ENCODE results near the gene F2RL3. TPM values are rescaled to one million over a fixed set of nuclear protein-coding genes. Genes with fewer than 3 reads are reported as not detected.

The F2RL3 gene
- total and polyA plus RNA-seq, 9 of the 15 experiments (the other 6 are each of a cell fraction or from before 2014, with no cell fraction given) = 1.4 to 27.6 (median 11.9) TPM

DNA sequence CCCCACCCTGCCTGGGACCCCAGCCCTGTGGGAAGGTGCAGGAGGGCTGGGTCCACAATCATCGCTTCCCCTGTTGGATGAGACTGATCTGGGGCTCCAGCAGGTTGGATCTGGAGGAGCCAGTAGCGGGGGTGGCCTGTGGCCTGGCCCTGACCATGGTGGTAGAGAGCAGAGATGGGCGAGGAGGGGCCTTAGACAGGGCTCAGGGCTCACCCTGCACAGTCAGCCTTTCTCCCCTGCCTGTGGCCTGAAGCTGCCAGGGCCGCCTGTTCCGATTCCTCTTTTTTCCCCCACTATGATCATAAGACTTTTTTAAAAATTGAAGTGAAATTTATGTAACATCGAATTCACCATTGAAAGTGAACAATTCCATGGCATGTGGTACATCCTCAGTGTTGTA, 41.4 kb upstream of the F2RL3 start:
- Histone ChIP-seq H3K27ac (ENCODE audit: extremely low read depth, low read depth, low read length) (no peak overlapping the region), H2AFZ (ENCODE audit: low read depth, low read length) (no peak overlapping the region), H3K4me3 (no peak overlapping the region), H3K79me2 (ENCODE audit: control insufficient read depth, insufficient read depth, low read length) (no peaks in the 10 kb centered on the region; the same call in 2 of the 3 replicates), H3K4me2 (ENCODE audit: insufficient read depth, low read length) (no peak overlapping the region), H3K9me1 (ENCODE audit: control insufficient read depth, insufficient read depth, low read length) (peaks cover 7% of the 10 kb centered on the region), H4K20me1 (replicated peaks; ENCODE audit: control insufficient read depth, insufficient read depth, low read length) (no peaks in the 10 kb centered on the region), H3K36me3 (ENCODE audit: control insufficient read depth, insufficient read depth, low read length) (peaks cover 96% of the 10 kb centered on the region), H3K9ac (ENCODE audit: insufficient read depth in 1 of 2, low read depth in 2 of 2, low read length in 2 of 2) (no peak overlapping the region), H3K9me3 (replicated peaks; ENCODE audit: control insufficient read depth, insufficient read depth, low read depth, low read length) (no peaks in the 10 kb centered on the region), H3K4me1 (replicated peaks in 1 of 2; ENCODE audit: control insufficient read depth in 2 of 2, insufficient read depth in 2 of 2, low read length in 2 of 2) (peaks cover 0 to 6% of the 10 kb centered on the region in 2 experiments; a peak in 1 of 5 replicates), H3K27me3 (ENCODE audit: control insufficient read depth in 2 of 2, insufficient read depth in 2 of 2, low read length in 2 of 2) (no peaks in the 10 kb centered on the region)
- POLR2A ChIA-PET = no interaction called here
- WGBS (ENCODE audit: insufficient coverage, low coverage, missing lambda C conversion rate) = 92% methylated on average over 3 of the region's 6 CpGs
- in situ Hi-C loops (cut with MboI) = no loop called here
- TF ChIP-seq TCF3 (CRISPR knock-in tag; IDR thresholded peaks at IDR 0.05) = no peak
- no peak for TF ChIP-seq ZKSCAN1 (IDR thresholded peaks at IDR 0.05; ENCODE audit: low read depth, low read length)
- TF ChIP-seq ZNF764 (CRISPR knock-in tag; IDR thresholded peaks at IDR 0.05; ENCODE audit: low read depth) = no peak
- TF ChIP-seq, protein P1, sequence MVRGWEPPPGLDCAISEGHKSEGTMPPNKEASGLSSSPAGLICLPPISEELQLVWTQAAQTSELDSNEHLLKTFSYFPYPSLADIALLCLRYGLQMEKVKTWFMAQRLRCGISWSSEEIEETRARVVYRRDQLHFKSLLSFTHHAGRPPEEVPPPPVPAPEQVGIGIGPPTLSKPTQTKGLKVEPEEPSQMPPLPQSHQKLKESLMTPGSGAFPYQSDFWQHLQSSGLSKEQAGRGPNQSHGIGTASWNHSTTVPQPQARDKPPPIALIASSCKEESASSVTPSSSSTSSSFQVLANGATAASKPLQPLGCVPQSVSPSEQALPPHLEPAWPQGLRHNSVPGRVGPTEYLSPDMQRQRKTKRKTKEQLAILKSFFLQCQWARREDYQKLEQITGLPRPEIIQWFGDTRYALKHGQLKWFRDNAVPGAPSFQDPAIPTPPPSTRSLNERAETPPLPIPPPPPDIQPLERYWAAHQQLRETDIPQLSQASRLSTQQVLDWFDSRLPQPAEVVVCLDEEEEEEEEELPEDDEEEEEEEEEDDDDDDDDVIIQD (CRISPR knock-in tag; IDR thresholded peaks at IDR 0.05) = no peak
- no peak for TF ChIP-seq EGR1 (conservative IDR thresholded peaks at IDR 0.05)
- TF ChIP-seq, protein P2, sequence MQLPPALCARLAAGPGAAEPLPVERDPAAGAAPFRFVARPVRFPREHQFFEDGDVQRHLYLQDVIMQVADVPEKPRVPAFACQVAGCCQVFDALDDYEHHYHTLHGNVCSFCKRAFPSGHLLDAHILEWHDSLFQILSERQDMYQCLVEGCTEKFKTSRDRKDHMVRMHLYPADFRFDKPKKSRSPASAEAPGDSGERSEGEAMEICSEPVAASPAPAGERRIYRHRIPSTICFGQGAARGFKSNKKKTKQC (CRISPR knock-in tag; IDR thresholded peaks at IDR 0.05) = no peak
- no peak for TF ChIP-seq MTA3 (IDR thresholded peaks at IDR 0.05; ENCODE audit: borderline replicate concordance)
- TF ChIP-seq RB1 (IDR thresholded peaks at IDR 0.05; ENCODE audit: low read depth) = no peak
- no peak for TF ChIP-seq ETS2 (tag; IDR thresholded peaks at IDR 0.05; ENCODE audit: borderline replicate concordance, poor library complexity, severe bottlenecking)
- TF ChIP-seq MECOM (CRISPR knock-in tag; IDR thresholded peaks at IDR 0.05) = no peak
- TF ChIP-seq ZNF324 (CRISPR knock-in tag; IDR thresholded peaks at IDR 0.05) = no peak
- TF ChIP-seq KAT2B (IDR thresholded peaks at IDR 0.05; ENCODE audit: low read depth, low read length) = no peak
- TF ChIP-seq ZNF644 (tag; IDR thresholded peaks at IDR 0.05; ENCODE audit: low read depth) = no peak
- TF ChIP-seq CHD2 (IDR thresholded peaks at IDR 0.05; ENCODE audit: low read depth, low read length) = no peak
- TF ChIP-seq BCOR (IDR thresholded peaks at IDR 0.05) = no peak
- no peak for TF ChIP-seq ZNF232 (CRISPR knock-in tag; IDR thresholded peaks at IDR 0.05)
- no peak for TF ChIP-seq TAF1 (IDR thresholded peaks at IDR 0.05; ENCODE audit: control insufficient read depth, extremely low read depth, insufficient read depth, low read length, severe bottlenecking)
- CTCF ChIA-PET (ENCODE audit: low intra/inter-chr PET ratio) = no interaction called here
- intact Hi-C loops (cut with micrococcal nuclease) = no loop called here
- no TSS peak for BruUV-seq (replicated peaks)
- FAIRE-seq (no peak), DNase-seq (ENCODE audit: extremely low read depth in 1 of 4, low spot score in 3 of 4) (no peak), ATAC-seq (no peak)
